GM19467 (cell line): Measurements from ENCODE around the gene RYR1.
A peak's percentile ranks its signal among the peaks of the same experiment; 100 is the strongest.
"Not testable (repeated sequence)": the region's sequence is repeated elsewhere in the genome, so short reads cannot be mapped to it uniquely, and the experiment has no call there.

Experiments
- ATAC-seq: cut with Tn5 transposase; IDR thresholded peaks from one replicate; pipeline ENCODE4 v1.9.1; 2021; ENCODE audit warnings: mild to moderate bottlenecking, moderate library complexity; ENCODE audit not compliant: unreplicated experiment

Gene RYR1

DNA sequence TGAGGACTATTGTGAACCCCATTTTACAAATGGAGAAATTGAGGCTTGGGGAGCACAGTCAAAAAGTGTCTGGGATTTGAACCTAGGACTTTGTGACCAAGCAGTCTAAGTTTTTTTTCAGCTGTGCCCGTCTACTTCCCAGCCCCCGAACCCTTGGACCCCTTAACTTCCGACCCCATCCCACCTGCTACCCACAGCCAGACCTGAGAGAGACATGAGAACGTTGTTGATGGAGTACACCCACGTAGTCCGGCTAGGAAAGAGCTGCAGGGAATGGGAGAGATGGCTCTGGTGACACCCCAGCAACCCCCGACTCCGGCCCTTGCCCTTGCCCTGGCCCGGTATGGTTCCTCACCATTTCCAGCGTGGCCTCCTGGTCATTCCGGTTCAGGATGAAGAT is 166.2 kb downstream of the RYR1 start:
- no peak for ATAC-seq

GRCh38 chr19:38602856-38603255 is 169.4 kb downstream of the RYR1 start:
- not testable (repeated sequence) for ATAC-seq

DNA sequence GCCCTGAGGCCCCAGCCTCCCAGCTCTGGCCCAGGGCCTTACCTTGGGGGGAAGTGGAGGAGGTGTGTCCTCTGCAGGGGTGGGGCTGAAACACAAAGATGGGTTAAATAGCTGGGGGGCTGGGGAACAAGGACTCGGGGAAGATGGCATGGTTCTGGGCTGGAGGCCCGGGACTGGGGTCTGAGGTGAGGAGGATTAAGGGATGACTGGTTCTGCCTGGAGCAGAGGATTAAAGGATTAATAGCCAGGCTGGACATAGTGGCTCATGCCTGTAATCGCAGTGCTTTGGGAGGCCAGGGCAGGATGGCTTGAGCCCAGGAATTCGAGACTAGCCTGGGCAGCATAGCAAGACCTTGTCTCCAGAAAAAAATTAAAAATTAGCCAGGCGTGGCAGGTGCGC is 172.6 kb downstream of the RYR1 start:
- ATAC-seq, result no peak

DNA sequence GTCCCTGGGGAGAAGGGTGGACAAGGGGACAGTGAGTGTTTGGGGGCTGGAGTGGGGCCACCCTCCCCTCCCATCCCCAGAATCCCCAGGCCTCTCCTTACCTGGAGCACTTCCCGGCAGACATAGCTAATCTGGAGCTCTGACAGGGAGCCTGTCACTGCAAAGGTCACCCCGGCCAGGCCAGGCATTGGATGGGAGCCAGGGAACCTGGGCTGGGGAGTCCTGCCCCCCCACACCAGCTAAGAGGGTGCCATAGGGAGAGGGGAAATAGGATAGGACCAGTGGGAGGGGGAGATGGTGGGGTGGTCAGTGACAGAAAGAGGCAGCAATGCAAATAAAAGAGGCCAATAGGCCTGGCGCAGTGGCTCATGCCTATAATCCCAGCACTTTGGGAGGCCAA is 180.8 kb downstream of the RYR1 start:
- no peak for ATAC-seq

- ATAC-seq, result no peak
Measured at GRCh38 chr19:38615007-38615581, 181.6 kb downstream of the RYR1 start.

DNA sequence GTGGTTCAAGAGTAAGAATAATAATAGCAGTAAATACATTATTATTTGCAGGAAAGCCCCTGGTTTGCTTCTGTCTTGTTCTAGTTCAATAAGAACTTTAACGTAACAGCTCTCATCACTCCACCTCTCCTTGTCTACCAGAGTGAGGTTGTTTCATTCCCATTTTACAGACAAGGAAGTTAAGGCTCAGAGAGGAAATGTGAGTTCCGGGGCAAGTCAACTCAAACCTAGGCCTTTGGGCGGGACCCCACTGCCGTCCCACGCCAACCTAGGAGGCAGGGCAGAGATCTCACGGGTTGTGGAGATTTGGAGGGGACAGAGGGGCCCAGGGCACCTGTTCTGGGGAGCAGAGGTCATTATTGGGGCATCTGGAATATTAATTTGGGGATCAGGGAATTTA is 182.8 kb downstream of the RYR1 start:
- no peak for ATAC-seq

DNA sequence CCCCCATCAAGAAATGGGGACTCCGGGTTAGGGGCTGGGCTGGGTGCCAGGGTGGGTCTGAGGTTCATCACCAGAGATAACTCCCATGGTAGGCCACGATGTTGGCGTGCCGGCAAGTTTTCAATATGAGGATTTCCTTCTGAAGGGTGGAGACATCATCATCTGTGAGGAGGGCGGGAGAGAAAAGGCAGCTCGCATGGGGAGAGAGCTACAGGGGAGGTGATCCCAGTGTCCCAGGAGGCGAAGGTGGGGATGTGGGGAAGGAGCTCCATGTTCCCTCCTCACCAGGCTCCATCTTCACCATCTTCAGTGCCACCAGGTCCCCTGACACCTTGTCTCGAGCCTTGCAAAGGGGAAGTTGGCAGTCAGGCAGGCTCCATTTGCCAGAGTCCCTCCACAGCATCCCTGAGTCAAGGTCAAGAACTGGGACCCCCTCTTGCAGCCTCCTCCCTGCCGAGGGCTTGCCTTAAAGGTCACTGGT is 183.8 kb downstream of the RYR1 start:
- ATAC-seq, result no peak

DNA sequence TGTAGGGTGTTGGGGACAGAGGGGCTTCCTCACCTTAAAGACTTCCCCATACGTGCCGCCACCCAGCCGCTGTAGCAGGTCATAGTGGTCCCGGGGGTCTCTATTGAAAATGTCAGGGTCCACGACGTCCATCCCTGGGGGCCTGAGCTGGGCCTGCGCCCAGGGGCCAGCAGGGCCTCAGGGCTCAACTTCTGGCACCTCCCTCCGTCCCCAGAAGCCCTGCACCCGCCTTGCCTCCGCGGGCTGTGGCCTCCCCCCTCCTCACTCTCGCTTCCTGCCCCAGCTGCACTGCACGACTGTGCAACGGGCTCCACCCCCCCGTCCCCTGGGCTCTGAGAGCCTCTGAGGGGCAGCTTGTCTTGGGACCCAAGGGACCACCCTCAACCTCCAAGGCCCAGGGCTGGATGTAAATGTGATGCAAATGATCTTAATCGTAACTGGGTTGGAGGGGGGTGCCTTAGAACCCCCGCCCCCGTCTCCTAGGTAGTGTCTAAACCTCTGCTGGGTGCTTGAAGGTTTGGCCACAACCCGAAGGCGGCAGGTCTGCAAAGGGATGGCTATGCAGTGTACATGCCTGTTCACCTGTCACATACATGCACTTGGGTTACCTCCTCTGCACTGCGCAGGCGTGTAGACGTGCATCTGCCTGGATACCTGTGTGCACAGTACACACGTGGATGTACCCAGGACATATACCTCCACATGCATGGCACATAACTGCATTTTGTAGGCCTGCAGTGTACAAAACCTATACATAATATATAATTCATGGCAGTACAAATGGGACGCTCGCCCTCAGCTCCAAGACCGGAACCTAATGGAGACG is 184.5 kb downstream of the RYR1 start, which contains the start of gene MAP4K1:
Gene MAP4K1, minus strand, starts transcription at position 190 of the 826 bp plus-strand sequence. Its CDS starts 58 bp downstream, at position 132.
- peak; percentile 68 for ATAC-seq

- ATAC-seq, result peak; percentile 43
Measured at GRCh38 chr19:38618590-38619360, 185.3 kb downstream of the RYR1 start, which contains the start of gene EIF3K. EIF3K (plus strand) TSS chr19:38619188; CDS start chr19:38619269, 81 bp downstream.

GRCh38 chr19:38619361-38620174 is 186.1 kb downstream of the RYR1 start:
- ATAC-seq, result no peak

- ATAC-seq, result no peak
Measured at GRCh38 chr19:38624822-38625221, 191.3 kb downstream of the RYR1 start.

DNA sequence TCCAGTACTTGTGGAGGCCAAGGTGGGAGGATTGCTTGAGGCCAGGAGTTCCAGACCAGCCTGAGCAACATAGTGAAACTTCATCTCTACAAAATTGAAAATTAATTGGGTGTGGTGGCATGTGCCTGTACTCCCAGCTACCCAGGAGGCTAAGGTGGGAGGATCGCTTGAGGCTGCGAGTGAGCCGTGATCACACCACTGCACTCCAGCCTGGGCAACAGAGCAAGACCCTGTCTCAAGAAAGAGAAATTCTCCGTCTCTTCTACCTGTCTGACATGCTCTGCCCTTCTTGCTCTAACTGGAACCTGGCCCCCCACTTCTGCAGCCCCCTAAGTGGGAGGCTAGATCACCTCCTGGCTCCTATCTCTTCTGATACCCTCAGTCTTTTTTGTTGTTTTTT is 192.9 kb downstream of the RYR1 start:
- ATAC-seq, result no peak

DNA sequence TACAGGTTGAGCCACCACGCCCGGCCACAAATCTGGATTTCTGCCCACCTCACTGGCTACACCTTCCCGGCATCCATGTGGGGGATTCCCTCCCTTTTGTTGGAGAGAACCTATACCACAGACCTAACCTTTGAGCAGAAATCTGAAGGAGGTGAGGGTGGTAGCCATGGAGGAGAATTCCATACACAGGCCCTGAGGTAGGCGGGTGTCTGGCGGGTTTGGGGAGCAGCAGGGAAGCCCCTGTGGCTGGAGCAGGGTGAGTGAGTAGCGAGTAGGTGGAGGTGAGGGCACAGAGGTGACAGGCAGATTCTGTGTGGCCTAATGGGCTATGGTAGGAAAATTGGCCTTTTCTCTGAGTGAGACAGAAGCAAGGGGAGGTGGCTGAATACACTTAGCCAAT is 196.1 kb downstream of the RYR1 start:
- ATAC-seq, result no peak

DNA sequence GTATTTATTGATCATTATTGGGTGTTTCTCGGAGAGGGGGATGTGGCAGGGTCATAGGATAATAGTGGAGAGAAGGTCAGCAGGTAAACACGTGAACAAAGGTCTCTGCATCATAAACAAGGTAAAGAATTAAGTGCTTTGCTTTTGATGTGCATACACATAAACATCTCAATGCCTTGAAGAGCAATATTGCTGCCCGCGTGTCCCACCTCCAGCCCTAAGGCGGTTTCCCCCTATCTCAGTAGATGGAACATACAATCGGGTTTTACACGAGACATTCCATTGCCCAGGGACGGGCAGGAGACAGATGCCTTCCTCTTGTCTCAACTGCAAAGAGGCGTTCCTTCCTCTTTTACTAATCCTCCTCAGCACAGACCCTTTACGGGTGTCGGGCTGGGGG is 197.8 kb downstream of the RYR1 start:
- ATAC-seq, result not testable (repeated sequence)

GRCh38 chr19:38631811-38632475 is 198.5 kb downstream of the RYR1 start:
- ATAC-seq, result not testable (repeated sequence)

DNA sequence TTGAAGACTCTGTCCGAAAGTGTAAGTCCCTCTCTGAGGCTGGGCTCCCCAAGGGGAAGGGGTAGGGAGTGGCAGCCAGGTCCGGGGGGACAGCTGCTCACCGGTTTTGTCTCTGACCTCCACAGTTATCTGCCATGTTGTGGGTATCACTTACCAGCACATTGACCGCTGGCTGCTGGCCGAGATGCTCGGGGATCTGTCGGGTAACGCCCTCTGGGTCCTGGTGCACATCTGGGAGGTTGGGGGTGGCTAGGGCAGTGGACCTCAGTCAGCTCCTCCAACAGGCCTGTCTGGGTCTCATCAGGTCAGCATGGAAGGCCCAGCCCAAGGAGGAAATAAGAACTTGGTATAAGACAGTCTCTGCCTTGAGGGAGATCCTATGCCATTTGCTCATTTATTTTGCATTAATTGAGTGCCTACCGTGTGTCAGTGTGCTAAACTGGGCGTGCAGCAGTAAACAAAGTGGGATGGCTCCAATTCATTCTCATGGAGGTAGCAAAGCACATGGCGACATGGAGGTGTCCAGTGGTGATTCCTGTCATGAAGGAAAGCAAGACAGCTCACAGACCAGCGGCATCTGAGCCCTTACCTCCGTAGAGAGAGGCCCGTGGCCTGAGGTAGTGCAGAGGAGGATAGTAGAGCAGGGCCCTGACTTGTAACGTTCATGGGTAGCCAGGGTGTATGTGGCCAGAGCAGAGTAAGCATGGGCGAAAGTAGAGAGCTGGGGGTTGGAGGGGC is 199.2 kb downstream of the RYR1 start:
- no peak for ATAC-seq

- ATAC-seq, result no peak
Measured at GRCh38 chr19:38634757-38635482, 201.4 kb downstream of the RYR1 start.

GRCh38 chr19:38635483-38636399 is 202.2 kb downstream of the RYR1 start:
- ATAC-seq, result no peak
